PC-9 (cell line): Measurements from ENCODE around the gene BTN1A1.

Experiments used
- CTCF ChIP-seq: fragments of 200-600 bp; sonication (generic); conservative IDR thresholded peaks from 2 replicates; pipeline ENCODE4 v1.6.1; 2017; ENCODE audit warnings: mixed run types, antibody characterized with exemption, mild to moderate bottlenecking, moderate library complexity
- EZH2 ChIP-seq: fragments of 200-600 bp; sonication (generic); IDR thresholded peaks from 2 replicates; pipeline ENCODE4 v1.8.0; 2017; ENCODE audit warnings: antibody characterized with exemption, low read depth

- TF ChIP-seq CTCF (no peak), EZH2 (no peak)
Observed at GRCh38 chr6:26475823-26476729, 24.0 kb upstream of the BTN1A1 start.
